Natural killer cell treated with Interleukin-12 subunit alpha and Interleukin-12 subunit beta and Interleukin-15 and Interleukin-18, amount 100 ng/mL, for 72 hours (primary cell): ENCODE results near the gene COQ8B. TPM values are rescaled to one million over a fixed set of nuclear protein-coding genes. Genes with fewer than 3 reads are reported as not detected.
"Not testable (repeated sequence)": the region's sequence is repeated elsewhere in the genome, so short reads cannot be mapped to it uniquely, and the experiment has no call there.

Source experiments
- ATAC-seq, 2 donors: fragments of 150-1000 bp; cut with Tn5 transposase in 1 of 2; sonication (Bioruptor Pico), chemical (Tn5 transposase) in 1 of 2; 2 replicates each; pipeline ENCODE4 v1.10.0; 2021
- DNase-seq: peaks from one replicate; pipeline ENCODE4 v3.0.0; 2022; ENCODE audit warnings: low spot score
- H3K27ac Mint-ChIP-seq, 2 donors: 1 replicate in 1 of 2; 2 replicates in 1 of 2; pipeline ENCODE4 v1.8.0; 2022; ENCODE audit warnings: mixed read lengths in 2 of 2, mild to moderate bottlenecking in 1 of 2, moderate library complexity in 1 of 2
- H3K27me3 Mint-ChIP-seq, 2 donors: 1 replicate in 1 of 2; 2 replicates in 1 of 2; pipeline ENCODE4 v1.8.0; 2022; ENCODE audit warnings: mixed read lengths in 2 of 2
- H3K36me3 Mint-ChIP-seq: one replicate; pipeline ENCODE4 v1.8.0; 2022; ENCODE audit warnings: mixed read lengths
- H3K4me1 Mint-ChIP-seq, 2 donors: 1 replicate in 1 of 2; 2 replicates in 1 of 2; pipeline ENCODE4 v1.8.0; 2022; ENCODE audit warnings: low read depth in 2 of 2, mixed read lengths in 2 of 2, mild to moderate bottlenecking in 1 of 2
- H3K4me3 Mint-ChIP-seq: one replicate; pipeline ENCODE4 v1.8.0; 2022; ENCODE audit warnings: mixed read lengths
- H3K9me3 Mint-ChIP-seq: 2 replicates; pipeline ENCODE4 v1.8.0; 2022; ENCODE audit warnings: mixed read lengths
- total RNA-seq, 2 donors: library from RNA; stranded (reverse); gene quantifications; one replicate each; pipeline ENCODE4 v1.2.3, GENCODE V29; 2022

COQ8B gene
- total RNA-seq, 2 donors from 2014 or later: 28.7 to 41.7 TPM

- Mint-ChIP-seq H3K36me3 (peaks cover 7% of the 10 kb centered on the region), H3K27ac (no peak overlapping the region), H3K27me3 (no peaks in the 10 kb centered on the region), H3K4me1 (no peaks in the 10 kb centered on the region), H3K9me3 (no peaks in the 10 kb centered on the region), H3K4me3 (no peak overlapping the region)
- DNase-seq (no peak), ATAC-seq (peak; percentile 17 to 39)
Measured at GRCh38 chr19:40739030-40739839, 22.5 kb upstream of the COQ8B start.

- H3K27ac Mint-ChIP-seq: no peak overlapping the region
- H3K9me3 Mint-ChIP-seq: no peaks in the 10 kb centered on the region
- no peak for DNase-seq
- no peak for ATAC-seq
- H3K4me3 Mint-ChIP-seq: no peak overlapping the region
- H3K27me3 Mint-ChIP-seq: no peaks in the 10 kb centered on the region
- H3K36me3 Mint-ChIP-seq: peaks cover 7% of the 10 kb centered on the region
- H3K4me1 Mint-ChIP-seq: no peaks in the 10 kb centered on the region
Measured at GRCh38 chr19:40737102-40737644, 20.5 kb upstream of the COQ8B start.

- no peak overlapping the region for H3K27ac Mint-ChIP-seq
- H3K9me3 Mint-ChIP-seq: no peaks in the 10 kb centered on the region
- no peaks in the 10 kb centered on the region for H3K4me1 Mint-ChIP-seq
- H3K4me3 Mint-ChIP-seq: no peak overlapping the region
- ATAC-seq: no peak
- H3K27me3 Mint-ChIP-seq: no peaks in the 10 kb centered on the region
- H3K36me3 Mint-ChIP-seq: peaks cover 7% of the 10 kb centered on the region
- DNase-seq: no peak
Measured at GRCh38 chr19:40736661-40737060, 20.0 kb upstream of the COQ8B start.

GRCh38 chr19:40735013-40735771 lies 18.5 kb upstream of the COQ8B start:
- Mint-ChIP-seq H3K4me3 (no peak overlapping the region), H3K27ac (peak overlapping the region in 1 of 2 donors; percentile 30), H3K9me3 (no peaks in the 10 kb centered on the region), H3K27me3 (no peaks in the 10 kb centered on the region), H3K4me1 (no peaks in the 10 kb centered on the region), H3K36me3 (peaks cover 12% of the 10 kb centered on the region)
- DNase-seq (no peak), ATAC-seq (no peak)

- no peak overlapping the region for H3K27ac Mint-ChIP-seq
- H3K9me3 Mint-ChIP-seq: no peaks in the 10 kb centered on the region
- H3K36me3 Mint-ChIP-seq: peaks cover 12% of the 10 kb centered on the region
- H3K27me3 Mint-ChIP-seq: no peaks in the 10 kb centered on the region
- no peak for ATAC-seq
- DNase-seq: no peak
- H3K4me3 Mint-ChIP-seq: no peak overlapping the region
- no peaks in the 10 kb centered on the region for H3K4me1 Mint-ChIP-seq
Measured at GRCh38 chr19:40733149-40733548, 16.5 kb upstream of the COQ8B start.

GRCh38 chr19:40732304-40732703 lies 15.6 kb upstream of the COQ8B start:
- H3K4me3 Mint-ChIP-seq: not testable (repeated sequence)

GRCh38 chr19:40730065-40730464 lies 13.4 kb upstream of the COQ8B start:
- not testable (repeated sequence) for H3K4me1 Mint-ChIP-seq, ATAC-seq, H3K4me3 Mint-ChIP-seq, H3K27me3 Mint-ChIP-seq, H3K9me3 Mint-ChIP-seq, DNase-seq, H3K27ac Mint-ChIP-seq, H3K36me3 Mint-ChIP-seq

More at GRCh38 chr19:40732304-40732703, 15.6 kb upstream of the COQ8B start:
- not testable (repeated sequence) for DNase-seq, H3K4me1 Mint-ChIP-seq, H3K27ac Mint-ChIP-seq, ATAC-seq, H3K9me3 Mint-ChIP-seq, H3K27me3 Mint-ChIP-seq
- peaks cover 12% of the 10 kb centered on the region for H3K36me3 Mint-ChIP-seq

- Mint-ChIP-seq H3K27me3 (no peaks in the 10 kb centered on the region), H3K27ac (no peak overlapping the region), H3K9me3 (no peaks in the 10 kb centered on the region), H3K36me3 (peaks cover 5% of the 10 kb centered on the region), H3K4me3 (no peak overlapping the region), H3K4me1 (peaks cover 11 to 31% of the 10 kb centered on the region in 2 donors)
- ATAC-seq (no peak), DNase-seq (no peak)
Measured at GRCh38 chr19:40726279-40726678, 9.6 kb upstream of the COQ8B start.

GRCh38 chr19:40724855-40725254 lies 8.2 kb upstream of the COQ8B start:
- no peaks in the 10 kb centered on the region for H3K27me3 Mint-ChIP-seq
- peak overlapping the region; percentile 35 for H3K4me3 Mint-ChIP-seq
- H3K27ac Mint-ChIP-seq: peak overlapping the region; percentile 62 to 79
- DNase-seq (no peak), ATAC-seq (peak; percentile 73 to 75)
- H3K9me3 Mint-ChIP-seq: no peaks in the 10 kb centered on the region
- H3K4me1 Mint-ChIP-seq: peaks cover 23 to 40% of the 10 kb centered on the region in 2 donors
- H3K36me3 Mint-ChIP-seq: peaks cover 6% of the 10 kb centered on the region

- peak overlapping the region; percentile 62 to 79 for H3K27ac Mint-ChIP-seq
- no peaks in the 10 kb centered on the region for H3K9me3 Mint-ChIP-seq
- no peaks in the 10 kb centered on the region for H3K27me3 Mint-ChIP-seq
- ATAC-seq (no peak), DNase-seq (no peak)
- peaks cover 6% of the 10 kb centered on the region for H3K36me3 Mint-ChIP-seq
- peak overlapping the region; percentile 35 for H3K4me3 Mint-ChIP-seq
- peaks cover 27 to 41% of the 10 kb centered on the region in 2 donors for H3K4me1 Mint-ChIP-seq
Measured at GRCh38 chr19:40724315-40724714, 7.6 kb upstream of the COQ8B start.

GRCh38 chr19:40723661-40724254 lies 7.1 kb upstream of the COQ8B start:
- H3K4me1 Mint-ChIP-seq: peaks cover 31 to 45% of the 10 kb centered on the region in 2 donors
- peaks cover 6% of the 10 kb centered on the region for H3K36me3 Mint-ChIP-seq
- H3K9me3 Mint-ChIP-seq: no peaks in the 10 kb centered on the region
- ATAC-seq (no peak), DNase-seq (no peak)
- H3K4me3 Mint-ChIP-seq: no peak overlapping the region
- H3K27me3 Mint-ChIP-seq: no peaks in the 10 kb centered on the region
- no peak overlapping the region for H3K27ac Mint-ChIP-seq

- no peak for ATAC-seq
- peak overlapping the region in 1 of 2 donors; percentile 33 for H3K27ac Mint-ChIP-seq
- no peaks in the 10 kb centered on the region for H3K27me3 Mint-ChIP-seq
- peaks cover 6% of the 10 kb centered on the region for H3K36me3 Mint-ChIP-seq
- no peaks in the 10 kb centered on the region for H3K9me3 Mint-ChIP-seq
- DNase-seq: no peak
- peaks cover 39 to 52% of the 10 kb centered on the region in 2 donors for H3K4me1 Mint-ChIP-seq
- no peak overlapping the region for H3K4me3 Mint-ChIP-seq
Measured at GRCh38 chr19:40721936-40722661, 5.4 kb upstream of the COQ8B start.

- DNase-seq: no peak
- Mint-ChIP-seq H3K27ac (peak overlapping the region in 1 of 2 donors; percentile 5), H3K4me3 (peak overlapping the region; percentile 81), H3K36me3 (peaks cover 6% of the 10 kb centered on the region), H3K4me1 (peaks cover 43 to 56% of the 10 kb centered on the region in 2 donors), H3K9me3 (no peaks in the 10 kb centered on the region), H3K27me3 (no peaks in the 10 kb centered on the region)
- ATAC-seq: no peak
Measured at GRCh38 chr19:40721140-40721486, 4.4 kb upstream of the COQ8B start.
